Measurements from ENCODE around the gene CUX1.

GRCh38 chr7:102192790-102193189, 375.4 kb downstream of the CUX1 start:
- TF ChIP-seq POLR2A (IDR thresholded peaks at IDR 0.05) (no peak), CTCF (IDR thresholded peaks at IDR 0.05) (no peak), EP300 (IDR thresholded peaks at IDR 0.05) (no peak)

All from ovary (tissue), 3 donors.